ENCODE measurements around the gene MRPL30. TPM values are rescaled to one million over a fixed set of nuclear protein-coding genes. Genes with fewer than 3 reads are reported as not detected.
"Not testable (repeated sequence)": the region's sequence is repeated elsewhere in the genome, so short reads cannot be mapped to it uniquely, and the experiment has no call there.

MRPL30 gene
- total and polyA plus RNA-seq, 2 donors (not counting 3 experiments of a cell fraction or from before 2014, with no cell fraction given), result 14.7 to 28.4 TPM

DNA sequence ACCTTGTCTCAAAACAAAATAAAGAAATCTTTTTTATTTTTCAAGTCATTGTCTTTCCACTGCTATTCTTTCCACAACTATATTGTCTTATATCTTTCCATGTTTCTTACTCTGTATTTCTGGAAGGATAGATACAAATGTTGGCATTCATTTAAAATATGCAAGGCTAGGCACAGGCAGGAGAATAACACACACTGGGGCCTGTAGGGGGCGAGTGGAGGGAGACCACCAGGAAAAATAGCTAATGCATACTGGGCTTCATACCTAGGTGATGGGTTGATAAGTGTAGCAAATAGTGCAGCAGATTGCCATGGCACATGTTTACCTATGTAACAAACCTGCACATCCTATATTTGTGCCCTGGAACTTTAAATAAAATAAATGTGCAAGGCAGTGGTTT, 9.6 kb downstream of the MRPL30 start:
- TF ChIP-seq, protein P1, sequence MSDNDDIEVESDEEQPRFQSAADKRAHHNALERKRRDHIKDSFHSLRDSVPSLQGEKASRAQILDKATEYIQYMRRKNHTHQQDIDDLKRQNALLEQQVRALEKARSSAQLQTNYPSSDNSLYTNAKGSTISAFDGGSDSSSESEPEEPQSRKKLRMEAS (IDR thresholded peaks at IDR 0.05; ENCODE audit: insufficient read depth, insufficient read length), result no peak
- TF ChIP-seq FOS (IDR thresholded peaks at IDR 0.05; ENCODE audit: borderline replicate concordance, insufficient read depth, low read length) (no peak), MYC (IDR thresholded peaks at IDR 0.05; ENCODE audit: low read depth, low read length) (no peak), POLR2A (IDR thresholded peaks at IDR 0.05; ENCODE audit: low read depth, low read length) (no peak), POLR2AphosphoS5 (IDR thresholded peaks at IDR 0.05; ENCODE audit: insufficient read depth, low read depth, low read length) (no peak), EZH2 (IDR thresholded peaks at IDR 0.05; ENCODE audit: borderline replicate concordance, low read depth, low read length, severe bottlenecking) (no peak), GATA2 (IDR thresholded peaks at IDR 0.05; ENCODE audit: insufficient read depth, insufficient read length, low read depth, low read length) (no peak), JUN (IDR thresholded peaks at IDR 0.05; ENCODE audit: borderline replicate concordance, insufficient read depth, insufficient read length, low read depth) (no peak)
- TF ChIP-seq, protein P2, sequence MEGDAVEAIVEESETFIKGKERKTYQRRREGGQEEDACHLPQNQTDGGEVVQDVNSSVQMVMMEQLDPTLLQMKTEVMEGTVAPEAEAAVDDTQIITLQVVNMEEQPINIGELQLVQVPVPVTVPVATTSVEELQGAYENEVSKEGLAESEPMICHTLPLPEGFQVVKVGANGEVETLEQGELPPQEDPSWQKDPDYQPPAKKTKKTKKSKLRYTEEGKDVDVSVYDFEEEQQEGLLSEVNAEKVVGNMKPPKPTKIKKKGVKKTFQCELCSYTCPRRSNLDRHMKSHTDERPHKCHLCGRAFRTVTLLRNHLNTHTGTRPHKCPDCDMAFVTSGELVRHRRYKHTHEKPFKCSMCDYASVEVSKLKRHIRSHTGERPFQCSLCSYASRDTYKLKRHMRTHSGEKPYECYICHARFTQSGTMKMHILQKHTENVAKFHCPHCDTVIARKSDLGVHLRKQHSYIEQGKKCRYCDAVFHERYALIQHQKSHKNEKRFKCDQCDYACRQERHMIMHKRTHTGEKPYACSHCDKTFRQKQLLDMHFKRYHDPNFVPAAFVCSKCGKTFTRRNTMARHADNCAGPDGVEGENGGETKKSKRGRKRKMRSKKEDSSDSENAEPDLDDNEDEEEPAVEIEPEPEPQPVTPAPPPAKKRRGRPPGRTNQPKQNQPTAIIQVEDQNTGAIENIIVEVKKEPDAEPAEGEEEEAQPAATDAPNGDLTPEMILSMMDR (IDR thresholded peaks at IDR 0.05; ENCODE audit: extremely low read depth in 1 of 2, insufficient read depth in 1 of 2, low read depth in 1 of 2, low read length in 2 of 2), result peak in 1 of 2 donors; percentile 10
- no peaks in the 10 kb centered on the region for H3K27me3 ChIP-seq (ENCODE audit: control insufficient read depth in 2 of 2, insufficient read depth in 2 of 2, low read length in 2 of 2)
- peaks cover 2 to 4% of the 10 kb centered on the region in 2 experiments for H3K36me3 ChIP-seq (ENCODE audit: control insufficient read depth in 2 of 2, extremely low read depth in 1 of 2, insufficient read depth in 2 of 2, low read length in 2 of 2)
- no TSS peak for BruUV-seq (replicated peaks)
- dilution Hi-C loops (cut with MboI; ENCODE audit: extremely low pct_ligation_motif_present, low sequenced_read_pairs), result no loop called here
- no peak for DNase-seq (ENCODE audit: low read depth, low spot score)
- CTCF ChIA-PET, result interaction anchor here (0.6 to 1.0 kb wide), 2 partner anchors 33 to 133 kb away, joined by 3 read pairs; no protein-coding TSS in a partner anchor
- H3K4me3 ChIP-seq (replicated peaks in 1 of 3; ENCODE audit: insufficient read depth in 1 of 3, low read depth in 1 of 3, low read length in 3 of 3), result no peak overlapping the region
- peaks cover 11% of the 10 kb centered on the region for H3K79me2 ChIP-seq (ENCODE audit: control insufficient read depth, insufficient read depth, low read length)
- H4K20me1 ChIP-seq (replicated peaks; ENCODE audit: control insufficient read depth, extremely low read depth, insufficient read depth, low read length), result no peaks in the 10 kb centered on the region
- no peak for FAIRE-seq
- H2AFZ ChIP-seq (ENCODE audit: low read depth, low read length), result no peak overlapping the region
- H3K9me1 ChIP-seq (replicated peaks; ENCODE audit: control insufficient read depth, extremely low read depth, insufficient read depth, low read length), result no peaks in the 10 kb centered on the region
- intact Hi-C loops (cut with micrococcal nuclease), result no loop called here
- no peak overlapping the region for H3K4me2 ChIP-seq (ENCODE audit: insufficient read depth, low read length)
- no peak overlapping the region for H3K27ac ChIP-seq (ENCODE audit: insufficient read depth, low read depth, low read length)
- POLR2A ChIA-PET, result interaction anchor here (0.7 kb wide), 2 partner anchors 8 to 1103 kb away, joined by 4 to 5 read pairs; no protein-coding TSS in a partner anchor
- no peaks in the 10 kb centered on the region for H3K9me3 ChIP-seq (replicated peaks; ENCODE audit: control insufficient read depth, insufficient read depth, low read length)
- H3K9ac ChIP-seq (replicated peaks; ENCODE audit: extremely low read depth, insufficient read depth, low read length), result no peak overlapping the region
- H3K4me1 ChIP-seq (ENCODE audit: control insufficient read depth, extremely low read depth, insufficient read depth, low read length), result no peaks in the 10 kb centered on the region

DNA sequence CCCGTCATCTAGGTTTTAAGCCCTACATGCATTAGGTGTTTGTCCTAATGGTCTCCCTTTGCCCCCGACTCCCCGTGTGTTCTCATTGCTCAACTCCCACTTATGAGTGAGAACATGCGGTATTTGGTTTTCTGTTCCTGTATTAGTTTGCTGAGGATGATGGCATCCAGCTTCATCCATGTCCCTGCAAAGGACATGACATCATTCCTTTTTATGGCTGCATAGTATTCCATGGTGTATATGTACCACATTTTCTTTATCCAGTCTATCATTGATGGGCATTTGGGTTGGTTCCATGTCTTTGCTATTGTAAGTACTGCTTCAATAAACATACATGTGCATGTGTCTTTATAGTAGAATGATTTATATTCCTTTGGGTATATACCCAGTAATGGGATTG, 11.4 kb downstream of the MRPL30 start:
- DNase-seq (ENCODE audit: low read depth, low spot score); H2AFZ ChIP-seq (ENCODE audit: low read depth, low read length); CTCF ChIA-PET; H3K9ac ChIP-seq (replicated peaks; ENCODE audit: extremely low read depth, insufficient read depth, low read length); dilution Hi-C loops (cut with MboI; ENCODE audit: extremely low pct_ligation_motif_present, low sequenced_read_pairs); H3K9me3 ChIP-seq (replicated peaks; ENCODE audit: control insufficient read depth, insufficient read depth, low read length); H3K36me3 ChIP-seq (ENCODE audit: control insufficient read depth in 2 of 2, extremely low read depth in 1 of 2, insufficient read depth in 2 of 2, low read length in 2 of 2); H3K27ac ChIP-seq (ENCODE audit: insufficient read depth, low read depth, low read length); H3K4me1 ChIP-seq (ENCODE audit: control insufficient read depth, extremely low read depth, insufficient read depth, low read length); H3K4me2 ChIP-seq (ENCODE audit: insufficient read depth, low read length); H3K27me3 ChIP-seq (ENCODE audit: control insufficient read depth in 2 of 2, insufficient read depth in 2 of 2, low read length in 2 of 2); FAIRE-seq; intact Hi-C loops (cut with micrococcal nuclease); BruUV-seq (replicated peaks); POLR2A ChIA-PET; H3K9me1 ChIP-seq (replicated peaks; ENCODE audit: control insufficient read depth, extremely low read depth, insufficient read depth, low read length); H3K4me3 ChIP-seq (replicated peaks in 1 of 3; ENCODE audit: insufficient read depth in 1 of 3, low read depth in 1 of 3, low read length in 3 of 3); H3K79me2 ChIP-seq (ENCODE audit: control insufficient read depth, insufficient read depth, low read length); H4K20me1 ChIP-seq (replicated peaks; ENCODE audit: control insufficient read depth, extremely low read depth, insufficient read depth, low read length): not testable (repeated sequence)
